HEK293 (cell line): Measurements from ENCODE around the gene MYOF.

Experiments used
- TCF7L2 ChIP-seq: IDR thresholded peaks from 2 replicates; pipeline ENCODE4 v1.6.1; 2011; ENCODE audit warnings: low read depth, mild to moderate bottlenecking, inconsistent platforms, low read length, moderate library complexity, borderline replicate concordance
- ZBTB20 ChIP-seq: fragments of 450-650 bp; formaldehyde crosslinking; IDR thresholded peaks from 2 replicates; pipeline ENCODE4 v1.5.1; 2016; ENCODE audit warnings: missing biosample characterization, missing genetic modification characterization
- ZNF140 ChIP-seq: fragments of 450-650 bp; formaldehyde crosslinking; IDR thresholded peaks from 2 replicates; pipeline ENCODE4 v1.5.1; 2016; ENCODE audit warnings: missing biosample characterization, missing genetic modification characterization
- ZNF341 ChIP-seq: fragments of 450-650 bp; formaldehyde crosslinking; IDR thresholded peaks from 2 replicates; pipeline ENCODE4; 2016; ENCODE audit warnings: low read depth, missing biosample characterization, missing genetic modification characterization
- ZNF660 ChIP-seq: fragments of 450-650 bp; IDR thresholded peaks from 2 replicates; pipeline ENCODE4 v1.5.1; 2018; ENCODE audit warnings: missing biosample characterization, mild to moderate bottlenecking, missing genetic modification characterization
- ZXDB ChIP-seq: fragments of 450-650 bp; formaldehyde crosslinking; IDR thresholded peaks from 2 replicates; pipeline ENCODE4 v1.5.1; 2016; ENCODE audit warnings: missing biosample characterization, missing genetic modification characterization
- TF ChIP-seq, protein P1 (sequence below): fragments of 450-650 bp; formaldehyde crosslinking; IDR thresholded peaks from 2 replicates; pipeline ENCODE4 v1.5.1; 2016; ENCODE audit warnings: missing biosample characterization, missing genetic modification characterization
- TF ChIP-seq, protein P2 (sequence below): fragments of 450-650 bp; formaldehyde crosslinking; IDR thresholded peaks from 2 replicates; pipeline ENCODE4 v1.5.1; 2016; ENCODE audit warnings: missing biosample characterization, missing genetic modification characterization, borderline replicate concordance
- TF ChIP-seq, protein P3 (sequence below): fragments of 450-650 bp; formaldehyde crosslinking; IDR thresholded peaks from 2 replicates; pipeline ENCODE4 v1.5.1; 2017; ENCODE audit warnings: missing biosample characterization, missing genetic modification characterization

DNA sequence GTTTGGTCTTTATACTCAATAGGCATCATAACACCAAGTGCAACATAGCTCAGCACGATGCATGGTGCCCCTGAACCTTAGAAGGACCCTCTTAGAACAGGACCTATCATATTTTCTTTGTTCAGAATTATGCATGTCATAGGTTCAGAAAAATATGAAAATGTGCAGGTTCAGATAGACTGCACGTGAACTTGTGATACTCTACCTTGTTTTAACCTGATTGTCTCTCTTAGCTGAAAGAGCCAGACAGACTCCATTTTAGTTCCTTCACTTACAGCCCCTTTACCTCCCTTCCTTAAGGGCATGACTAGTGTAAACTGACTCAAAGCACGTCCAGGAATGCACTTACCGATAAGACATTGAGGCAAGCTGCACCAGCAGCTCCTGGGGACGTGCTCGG, 35.1 kb downstream of the MYOF start:
- TF ChIP-seq ZXDB (tag by site-specific recombination) (no peak), ZNF140 (tag by site-specific recombination) (no peak), TCF7L2 (no peak), ZNF660 (tag by site-specific recombination) (no peak), ZBTB20 (tag by site-specific recombination) (no peak), ZNF341 (tag by site-specific recombination) (no peak)
- TF ChIP-seq, protein P1, sequence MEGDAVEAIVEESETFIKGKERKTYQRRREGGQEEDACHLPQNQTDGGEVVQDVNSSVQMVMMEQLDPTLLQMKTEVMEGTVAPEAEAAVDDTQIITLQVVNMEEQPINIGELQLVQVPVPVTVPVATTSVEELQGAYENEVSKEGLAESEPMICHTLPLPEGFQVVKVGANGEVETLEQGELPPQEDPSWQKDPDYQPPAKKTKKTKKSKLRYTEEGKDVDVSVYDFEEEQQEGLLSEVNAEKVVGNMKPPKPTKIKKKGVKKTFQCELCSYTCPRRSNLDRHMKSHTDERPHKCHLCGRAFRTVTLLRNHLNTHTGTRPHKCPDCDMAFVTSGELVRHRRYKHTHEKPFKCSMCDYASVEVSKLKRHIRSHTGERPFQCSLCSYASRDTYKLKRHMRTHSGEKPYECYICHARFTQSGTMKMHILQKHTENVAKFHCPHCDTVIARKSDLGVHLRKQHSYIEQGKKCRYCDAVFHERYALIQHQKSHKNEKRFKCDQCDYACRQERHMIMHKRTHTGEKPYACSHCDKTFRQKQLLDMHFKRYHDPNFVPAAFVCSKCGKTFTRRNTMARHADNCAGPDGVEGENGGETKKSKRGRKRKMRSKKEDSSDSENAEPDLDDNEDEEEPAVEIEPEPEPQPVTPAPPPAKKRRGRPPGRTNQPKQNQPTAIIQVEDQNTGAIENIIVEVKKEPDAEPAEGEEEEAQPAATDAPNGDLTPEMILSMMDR = no peak
- TF ChIP-seq, protein P2, sequence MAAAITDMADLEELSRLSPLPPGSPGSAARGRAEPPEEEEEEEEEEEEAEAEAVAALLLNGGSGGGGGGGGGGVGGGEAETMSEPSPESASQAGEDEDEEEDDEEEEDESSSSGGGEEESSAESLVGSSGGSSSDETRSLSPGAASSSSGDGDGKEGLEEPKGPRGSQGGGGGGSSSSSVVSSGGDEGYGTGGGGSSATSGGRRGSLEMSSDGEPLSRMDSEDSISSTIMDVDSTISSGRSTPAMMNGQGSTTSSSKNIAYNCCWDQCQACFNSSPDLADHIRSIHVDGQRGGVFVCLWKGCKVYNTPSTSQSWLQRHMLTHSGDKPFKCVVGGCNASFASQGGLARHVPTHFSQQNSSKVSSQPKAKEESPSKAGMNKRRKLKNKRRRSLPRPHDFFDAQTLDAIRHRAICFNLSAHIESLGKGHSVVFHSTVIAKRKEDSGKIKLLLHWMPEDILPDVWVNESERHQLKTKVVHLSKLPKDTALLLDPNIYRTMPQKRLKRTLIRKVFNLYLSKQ (tag by site-specific recombination) = no peak
- TF ChIP-seq, protein P3, sequence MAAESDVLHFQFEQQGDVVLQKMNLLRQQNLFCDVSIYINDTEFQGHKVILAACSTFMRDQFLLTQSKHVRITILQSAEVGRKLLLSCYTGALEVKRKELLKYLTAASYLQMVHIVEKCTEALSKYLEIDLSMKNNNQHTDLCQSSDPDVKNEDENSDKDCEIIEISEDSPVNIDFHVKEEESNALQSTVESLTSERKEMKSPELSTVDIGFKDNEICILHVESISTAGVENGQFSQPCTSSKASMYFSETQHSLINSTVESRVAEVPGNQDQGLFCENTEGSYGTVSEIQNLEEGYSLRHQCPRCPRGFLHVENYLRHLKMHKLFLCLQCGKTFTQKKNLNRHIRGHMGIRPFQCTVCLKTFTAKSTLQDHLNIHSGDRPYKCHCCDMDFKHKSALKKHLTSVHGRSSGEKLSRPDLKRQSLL (tag by site-specific recombination) = no peak
